MCF 10A (cell line): ENCODE results near the gene CYTH3. TPM values are rescaled to one million over a fixed set of nuclear protein-coding genes. Genes with fewer than 3 reads are reported as not detected.
A peak's percentile ranks its signal among the peaks of the same experiment; 100 is the strongest.

Source experiments
- BruUV-seq: library from RNA; stranded (reverse); fragments of 400-500 nt; replicated peaks from 2 replicates; lab custom pipeline; 2021; lab: Mats Ljungman, UMichigan
- CTCF ChIA-PET: fragments of 300-600 bp; sonication (Branson Sonifier 250); formaldehyde crosslinking; extraction: SDS; loops from one replicate; lab custom pipeline; 2021; ENCODE audit warnings: antibody characterized with exemption, inconsistent platforms; lab: Yijun Ruan, JAX
- POLR2A ChIA-PET: fragments of 300-600, 350-650 bp; sonication (Branson Sonifier 250); formaldehyde crosslinking; extraction: SDS; loops from one replicate; lab custom pipeline; 2020; ENCODE audit warnings: antibody characterized with exemption, inconsistent platforms; lab: Yijun Ruan, JAX
- DNase-seq: peaks from one replicate; pipeline ENCODE4 v3.0.0-alpha.2; 2018; ENCODE audit not compliant: unreplicated experiment
- H3K27ac Mint-ChIP-seq: one replicate; pipeline ENCODE4 v1.8.0; 2022; ENCODE audit warnings: mild to moderate bottlenecking, low read depth, mixed read lengths; ENCODE audit not compliant: unreplicated experiment
- H3K27me3 Mint-ChIP-seq: one replicate; pipeline ENCODE4 v1.8.0; 2022; ENCODE audit warnings: mixed read lengths; ENCODE audit not compliant: insufficient read depth, unreplicated experiment
- H3K36me3 Mint-ChIP-seq: one replicate; pipeline ENCODE4 v1.8.0; 2022; ENCODE audit warnings: mild to moderate bottlenecking, moderate library complexity, mixed read lengths; ENCODE audit not compliant: insufficient read depth, unreplicated experiment
- H3K4me1 Mint-ChIP-seq: one replicate; pipeline ENCODE4 v1.8.0; 2022; ENCODE audit warnings: mixed read lengths; ENCODE audit not compliant: insufficient read depth, unreplicated experiment
- H3K4me3 Mint-ChIP-seq: one replicate; pipeline ENCODE4 v1.8.0; 2022; ENCODE audit warnings: mild to moderate bottlenecking, moderate library complexity, mixed read lengths; ENCODE audit not compliant: unreplicated experiment
- H3K9me3 Mint-ChIP-seq: one replicate; pipeline ENCODE4 v1.8.0; 2022; ENCODE audit warnings: mixed read lengths; ENCODE audit not compliant: unreplicated experiment
- intact Hi-C: fragments of 100-400 bp; cut with micrococcal nuclease; formaldehyde crosslinking; loops from 2 replicates; pipeline ENCODE4 v1.14.1; 2022
- total RNA-seq: library from RNA; stranded (reverse); gene quantifications from 2 replicates; pipeline ENCODE4 v1.2.3, GENCODE V29; 2022
- TF ChIP-seq, protein P1 (sequence below): fragments of 200-600 bp; IDR thresholded peaks from one replicate; pipeline ENCODE4 v1.8.0; 2022; ENCODE audit warnings: antibody characterized with exemption, mild to moderate bottlenecking; ENCODE audit not compliant: unreplicated experiment

The CYTH3 gene
- total RNA-seq, 1 experiment from 2014 or later, result 23.5 TPM

DNA sequence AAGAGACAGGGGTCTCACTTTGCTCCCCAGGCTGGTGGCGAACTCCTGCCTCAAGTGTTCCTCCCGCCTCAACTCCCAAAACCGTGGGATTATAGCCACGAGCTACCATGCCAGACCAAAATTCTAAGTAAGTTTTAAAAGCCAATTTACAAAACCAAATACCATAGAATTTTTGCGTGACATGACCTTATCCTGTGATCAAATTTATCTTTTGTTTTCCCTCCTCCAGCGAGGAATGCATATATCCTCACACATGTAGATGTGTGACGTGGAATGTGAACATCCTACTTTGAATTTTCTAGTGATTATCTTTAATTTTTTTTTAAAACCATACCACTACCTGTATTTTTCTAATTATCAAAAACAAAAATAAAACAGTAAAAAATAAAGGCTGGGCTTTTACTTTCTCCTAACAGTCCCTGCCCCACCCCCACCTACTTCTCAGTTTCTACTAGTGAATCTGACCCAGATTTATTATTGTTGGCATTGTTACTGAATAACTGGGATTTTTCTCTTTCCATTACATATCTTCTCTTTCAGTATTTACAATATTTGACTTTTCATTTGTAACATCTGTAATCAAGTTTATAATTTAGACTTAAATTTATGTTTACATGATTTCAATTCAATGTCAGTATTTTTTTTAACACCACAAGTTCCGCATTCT is 26.0 kb downstream of the CYTH3 start:
- POLR2A ChIA-PET, result interaction anchor here (0.6 to 0.9 kb wide), 2 partner anchors 24 to 41 kb away, joined by 3 read pairs; no protein-coding TSS in a partner anchor
- TF ChIP-seq, protein P1, sequence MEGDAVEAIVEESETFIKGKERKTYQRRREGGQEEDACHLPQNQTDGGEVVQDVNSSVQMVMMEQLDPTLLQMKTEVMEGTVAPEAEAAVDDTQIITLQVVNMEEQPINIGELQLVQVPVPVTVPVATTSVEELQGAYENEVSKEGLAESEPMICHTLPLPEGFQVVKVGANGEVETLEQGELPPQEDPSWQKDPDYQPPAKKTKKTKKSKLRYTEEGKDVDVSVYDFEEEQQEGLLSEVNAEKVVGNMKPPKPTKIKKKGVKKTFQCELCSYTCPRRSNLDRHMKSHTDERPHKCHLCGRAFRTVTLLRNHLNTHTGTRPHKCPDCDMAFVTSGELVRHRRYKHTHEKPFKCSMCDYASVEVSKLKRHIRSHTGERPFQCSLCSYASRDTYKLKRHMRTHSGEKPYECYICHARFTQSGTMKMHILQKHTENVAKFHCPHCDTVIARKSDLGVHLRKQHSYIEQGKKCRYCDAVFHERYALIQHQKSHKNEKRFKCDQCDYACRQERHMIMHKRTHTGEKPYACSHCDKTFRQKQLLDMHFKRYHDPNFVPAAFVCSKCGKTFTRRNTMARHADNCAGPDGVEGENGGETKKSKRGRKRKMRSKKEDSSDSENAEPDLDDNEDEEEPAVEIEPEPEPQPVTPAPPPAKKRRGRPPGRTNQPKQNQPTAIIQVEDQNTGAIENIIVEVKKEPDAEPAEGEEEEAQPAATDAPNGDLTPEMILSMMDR, result no peak
- Mint-ChIP-seq H3K4me3 (peak overlapping the region; percentile 5), H3K36me3 (no peaks in the 10 kb centered on the region), H3K9me3 (no peaks in the 10 kb centered on the region), H3K27ac (peak overlapping the region; percentile 46), H3K27me3 (no peaks in the 10 kb centered on the region), H3K4me1 (peaks cover 44% of the 10 kb centered on the region)
- no TSS peak for BruUV-seq
- intact Hi-C loops, result no loop called here
- CTCF ChIA-PET, result interaction anchor here (1.1 to 1.2 kb wide), 2 partner anchors 10 to 17 kb away, joined by 3 to 5 read pairs; no protein-coding TSS in a partner anchor
- peak; percentile 43 for DNase-seq

DNA sequence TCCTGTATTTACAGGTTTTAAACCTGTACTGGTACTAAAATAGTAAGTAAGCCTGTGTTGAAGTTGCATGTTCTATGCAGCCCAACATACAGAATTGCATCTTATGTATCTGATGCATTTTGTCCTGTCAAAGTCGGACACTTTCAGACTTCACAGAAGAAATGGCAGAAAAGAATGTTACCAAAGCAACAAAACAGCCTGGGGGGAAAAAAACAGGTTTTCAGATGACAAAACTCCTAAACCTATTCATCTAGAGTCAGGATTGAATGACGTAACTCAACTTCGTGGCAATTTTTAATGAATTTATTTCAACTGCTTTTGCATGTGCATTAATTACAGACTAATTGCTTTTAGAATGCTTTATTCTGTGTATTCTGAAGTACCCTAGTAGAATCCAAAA is 28.4 kb downstream of the CYTH3 start:
- POLR2A ChIA-PET, result no interaction called here
- peaks cover 33% of the 10 kb centered on the region for H3K4me1 Mint-ChIP-seq

DNA sequence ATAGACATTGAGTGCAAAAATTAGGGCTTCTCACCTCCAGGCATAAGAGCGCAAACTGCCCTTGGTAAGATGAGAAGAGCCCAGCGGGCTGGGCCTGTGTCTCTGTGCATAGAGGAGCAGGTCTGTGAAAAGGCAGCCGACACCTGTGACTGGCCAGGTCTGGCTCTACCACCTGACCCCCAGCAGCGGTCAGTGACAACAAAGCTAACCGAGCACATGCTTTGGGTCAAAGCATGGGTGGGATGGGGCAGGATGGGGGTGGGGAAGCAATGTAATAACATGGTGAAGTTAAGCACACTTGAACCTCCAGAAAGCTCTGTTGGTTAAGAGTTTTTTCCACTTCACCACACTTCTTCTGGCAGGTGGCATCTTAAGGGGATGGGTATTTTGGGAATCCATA is 29.3 kb downstream of the CYTH3 start:
- peaks cover 24% of the 10 kb centered on the region for H3K4me1 Mint-ChIP-seq
- ChIA-PET CTCF (no interaction called here), POLR2A (interaction anchor here (1.3 kb wide), 1 partner anchor 18 kb away, joined by 6 read pairs; no protein-coding TSS in a partner anchor)

More for the DNA sequence above, 28.4 kb downstream of the CYTH3 start:
- H3K36me3 Mint-ChIP-seq, result no peaks in the 10 kb centered on the region
- H3K4me3 Mint-ChIP-seq, result no peak overlapping the region
- no TSS peak for BruUV-seq
- TF ChIP-seq, protein P1, result no peak
- no peak overlapping the region for H3K27ac Mint-ChIP-seq
- CTCF ChIA-PET, result no interaction called here
- intact Hi-C loops, result no loop called here
- DNase-seq, result no peak
- no peaks in the 10 kb centered on the region for H3K9me3 Mint-ChIP-seq
- H3K27me3 Mint-ChIP-seq, result no peaks in the 10 kb centered on the region

DNA sequence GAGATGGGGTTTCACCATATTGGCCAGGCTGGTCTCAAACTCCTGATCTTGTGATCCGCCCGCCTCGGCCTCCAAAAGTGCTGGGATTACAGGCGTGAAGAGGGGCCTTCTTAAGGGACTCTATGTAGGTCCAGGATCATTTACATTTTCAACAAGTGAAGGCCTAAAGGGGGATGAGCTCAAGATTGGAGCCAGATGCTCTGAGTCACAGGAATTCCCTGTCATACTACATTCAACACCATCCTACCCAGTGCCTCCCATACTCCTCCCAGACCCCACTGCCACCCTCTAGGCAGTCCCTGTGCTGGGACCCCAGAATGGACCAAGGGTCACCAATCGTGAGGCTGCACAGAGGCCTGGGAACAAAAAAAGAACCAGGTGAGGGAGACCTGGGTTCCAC is 29.9 kb downstream of the CYTH3 start:
- Mint-ChIP-seq H3K4me1 (peaks cover 19% of the 10 kb centered on the region), H3K27ac (no peak overlapping the region), H3K4me3 (no peak overlapping the region), H3K9me3 (no peaks in the 10 kb centered on the region), H3K36me3 (no peaks in the 10 kb centered on the region), H3K27me3 (no peaks in the 10 kb centered on the region)
- ChIA-PET POLR2A (interaction anchor here (1.3 kb wide), 1 partner anchor 19 kb away, joined by 6 read pairs; no protein-coding TSS in a partner anchor), CTCF (interaction anchor here (0.8 kb wide), 1 partner anchor 12 kb away, joined by 3 read pairs; no protein-coding TSS in a partner anchor)
- DNase-seq, result no peak
- TF ChIP-seq, protein P1, result no peak
- no TSS peak for BruUV-seq
- intact Hi-C loops, result no loop called here

More for the DNA sequence above, 29.3 kb downstream of the CYTH3 start:
- TF ChIP-seq, protein P1, result no peak
- no peak for DNase-seq
- Mint-ChIP-seq H3K9me3 (no peaks in the 10 kb centered on the region), H3K27ac (no peak overlapping the region), H3K4me3 (no peak overlapping the region), H3K27me3 (no peaks in the 10 kb centered on the region), H3K36me3 (no peaks in the 10 kb centered on the region)
- intact Hi-C loops, result no loop called here
- no TSS peak for BruUV-seq
